OCI-LY7 (cell line): ENCODE measurements around the gene LHFPL6. TPM values are rescaled to one million over a fixed set of nuclear protein-coding genes. Genes with fewer than 3 reads are reported as not detected.

Experiments used
- BruUV-seq: library from RNA; stranded (reverse); fragments of 400-500 nt; replicated peaks from 2 replicates; lab custom pipeline; 2021; lab: Mats Ljungman, UMichigan
- CTCF ChIA-PET: fragments of 300-600 bp; sonication (Branson Sonifier 250); formaldehyde crosslinking; loops from one replicate; lab custom pipeline; 2022; ENCODE audit warnings: antibody characterized with exemption; ENCODE audit not compliant: unreplicated experiment; lab: Charles Lee
- POLR2A ChIA-PET: fragments of 300-600 bp; sonication (Branson Sonifier 250); formaldehyde crosslinking; loops from one replicate; lab custom pipeline; 2022; ENCODE audit warnings: antibody characterized with exemption; lab: Charles Lee
- DNase-seq: peaks from one replicate; pipeline ENCODE4 v3.0.0-alpha.2; 2015; ENCODE audit warnings: low spot score
- H2AFZ ChIP-seq: fragments of 200-600 bp; sonication (generic), shearing (Covaris generic); 2 replicates; pipeline ENCODE4 v1.6.1; 2014; ENCODE audit warnings: mild to moderate bottlenecking, antibody characterized with exemption, low read length, moderate library complexity
- H3K27ac ChIP-seq: fragments of 200-600 bp; sonication (generic); 2 replicates; pipeline ENCODE4 v1.5.1; 2014; ENCODE audit warnings: mixed run types, low read depth, mild to moderate bottlenecking, moderate library complexity, low read length, inconsistent platforms; ENCODE audit not compliant: poor library complexity, severe bottlenecking
- H3K36me3 ChIP-seq: fragments of 200-600 bp; sonication (generic); 2 replicates; pipeline ENCODE4 v1.6.1; 2014; ENCODE audit warnings: mild to moderate bottlenecking, antibody characterized with exemption, low read length, moderate library complexity, mixed read lengths; ENCODE audit not compliant: insufficient read depth
- H3K4me1 ChIP-seq: fragments of 200-600 bp; sonication (generic); 2 replicates; pipeline ENCODE4 v1.5.1; 2014; ENCODE audit warnings: mild to moderate bottlenecking, low read length; ENCODE audit not compliant: insufficient read depth, poor library complexity, severe bottlenecking
- H3K4me2 ChIP-seq: fragments of 200-600 bp; sonication (generic); 2 replicates; pipeline ENCODE4 v1.6.1; 2014; ENCODE audit warnings: mild to moderate bottlenecking, low read length
- H3K4me3 ChIP-seq: fragments of 200-600 bp; sonication (generic); 2 replicates; pipeline ENCODE4 v1.5.1; 2014; ENCODE audit warnings: mild to moderate bottlenecking, low read depth, low read length; ENCODE audit not compliant: poor library complexity, severe bottlenecking
- H3K79me2 ChIP-seq: fragments of 200-600 bp; sonication (generic); 2 replicates; pipeline ENCODE4 v1.6.1; 2016; ENCODE audit warnings: low read depth, mild to moderate bottlenecking, low read length, moderate library complexity, mixed read lengths; ENCODE audit not compliant: insufficient read depth
- H3K9me2 ChIP-seq: fragments of 200-600 bp; sonication (generic); 2 replicates; pipeline ENCODE4 v1.6.1; 2016; ENCODE audit warnings: mild to moderate bottlenecking, low read length, mixed read lengths; ENCODE audit not compliant: insufficient read depth
- H3K9me3 ChIP-seq: fragments of 200-600 bp; sonication (generic); 2 replicates; pipeline ENCODE4 v1.6.1; 2014; ENCODE audit warnings: mild to moderate bottlenecking, mixed run types, low read length, mixed read lengths
- H4K20me1 ChIP-seq: fragments of 200-600 bp; sonication (generic); 2 replicates; pipeline ENCODE4 v1.6.1; 2014; ENCODE audit warnings: mild to moderate bottlenecking, antibody characterized with exemption, low read length, moderate library complexity, mixed read lengths; ENCODE audit not compliant: insufficient read depth
- EZH2phosphoT487 ChIP-seq: fragments of 200-600 bp; sonication (generic); IDR thresholded peaks from 2 replicates; pipeline ENCODE4 v1.6.1; 2018; ENCODE audit warnings: low read depth, borderline replicate concordance, mild to moderate bottlenecking, mixed run types, antibody characterized with exemption, low read length, moderate library complexity, mixed read lengths
- intact Hi-C: fragments of 100-400 bp; cut with micrococcal nuclease; formaldehyde crosslinking; loops from one replicate; pipeline ENCODE4 v1.10.0; 2022; ENCODE audit not compliant: unreplicated experiment
- total RNA-seq, 2 experiments: library from RNA; depleted of rRNA in 1 of 2; stranded (reverse); fragments of >200 nt in 1 of 2; shearing (Covaris generic) in 1 of 2; gene quantifications; 2 replicates each; pipeline ENCODE4 v1.2.3, GENCODE V29; 2014 to 2022
- TF ChIP-seq, protein P1 (sequence below): fragments of 200-600 bp; sonication (generic); conservative IDR thresholded peaks from 2 replicates; pipeline ENCODE4 v1.5.1; 2014; ENCODE audit warnings: mild to moderate bottlenecking, antibody characterized with exemption, low read length, moderate library complexity, mixed read lengths

LHFPL6 gene
- total RNA-seq, 2 experiments from 2014 or later, result 15.1 to 27.7 TPM

DNA sequence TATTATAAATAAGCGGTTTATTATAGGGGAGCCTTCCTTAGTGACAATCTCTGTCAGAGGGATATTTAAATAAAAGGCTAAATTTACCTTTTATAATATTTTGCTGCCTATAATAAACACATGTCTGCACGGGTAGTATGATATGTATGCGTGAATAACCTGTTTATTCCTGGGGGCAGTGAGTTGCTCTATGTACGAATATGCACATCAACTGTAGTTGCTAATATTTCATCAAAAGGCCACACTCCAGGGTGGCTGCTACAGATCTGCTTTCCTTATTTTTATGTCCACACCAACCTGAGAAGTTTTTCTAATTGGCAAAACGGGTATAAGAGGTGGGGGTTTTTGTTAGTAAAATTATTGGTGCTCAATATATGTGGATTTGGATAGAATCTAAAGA is 192.0 kb downstream of the LHFPL6 start:
- no peak overlapping the region for H2AFZ ChIP-seq
- POLR2A ChIA-PET, result no interaction called here
- no peaks in the 10 kb centered on the region for H3K9me2 ChIP-seq
- no peak overlapping the region for H3K27ac ChIP-seq
- H3K4me1 ChIP-seq, result peaks cover 14% of the 10 kb centered on the region
- H3K9me3 ChIP-seq, result no peaks in the 10 kb centered on the region
- CTCF ChIA-PET, result no interaction called here
- no peaks in the 10 kb centered on the region for H3K79me2 ChIP-seq
- H4K20me1 ChIP-seq, result no peaks in the 10 kb centered on the region
- no peak overlapping the region for H3K4me3 ChIP-seq
- no peak for TF ChIP-seq EZH2phosphoT487
- TF ChIP-seq, protein P1, sequence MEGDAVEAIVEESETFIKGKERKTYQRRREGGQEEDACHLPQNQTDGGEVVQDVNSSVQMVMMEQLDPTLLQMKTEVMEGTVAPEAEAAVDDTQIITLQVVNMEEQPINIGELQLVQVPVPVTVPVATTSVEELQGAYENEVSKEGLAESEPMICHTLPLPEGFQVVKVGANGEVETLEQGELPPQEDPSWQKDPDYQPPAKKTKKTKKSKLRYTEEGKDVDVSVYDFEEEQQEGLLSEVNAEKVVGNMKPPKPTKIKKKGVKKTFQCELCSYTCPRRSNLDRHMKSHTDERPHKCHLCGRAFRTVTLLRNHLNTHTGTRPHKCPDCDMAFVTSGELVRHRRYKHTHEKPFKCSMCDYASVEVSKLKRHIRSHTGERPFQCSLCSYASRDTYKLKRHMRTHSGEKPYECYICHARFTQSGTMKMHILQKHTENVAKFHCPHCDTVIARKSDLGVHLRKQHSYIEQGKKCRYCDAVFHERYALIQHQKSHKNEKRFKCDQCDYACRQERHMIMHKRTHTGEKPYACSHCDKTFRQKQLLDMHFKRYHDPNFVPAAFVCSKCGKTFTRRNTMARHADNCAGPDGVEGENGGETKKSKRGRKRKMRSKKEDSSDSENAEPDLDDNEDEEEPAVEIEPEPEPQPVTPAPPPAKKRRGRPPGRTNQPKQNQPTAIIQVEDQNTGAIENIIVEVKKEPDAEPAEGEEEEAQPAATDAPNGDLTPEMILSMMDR, result no peak
- BruUV-seq, result no TSS peak
- intact Hi-C loops, result no loop called here
- H3K4me2 ChIP-seq, result no peak overlapping the region
- no peak for DNase-seq
- H3K36me3 ChIP-seq, result no peaks in the 10 kb centered on the region

DNA sequence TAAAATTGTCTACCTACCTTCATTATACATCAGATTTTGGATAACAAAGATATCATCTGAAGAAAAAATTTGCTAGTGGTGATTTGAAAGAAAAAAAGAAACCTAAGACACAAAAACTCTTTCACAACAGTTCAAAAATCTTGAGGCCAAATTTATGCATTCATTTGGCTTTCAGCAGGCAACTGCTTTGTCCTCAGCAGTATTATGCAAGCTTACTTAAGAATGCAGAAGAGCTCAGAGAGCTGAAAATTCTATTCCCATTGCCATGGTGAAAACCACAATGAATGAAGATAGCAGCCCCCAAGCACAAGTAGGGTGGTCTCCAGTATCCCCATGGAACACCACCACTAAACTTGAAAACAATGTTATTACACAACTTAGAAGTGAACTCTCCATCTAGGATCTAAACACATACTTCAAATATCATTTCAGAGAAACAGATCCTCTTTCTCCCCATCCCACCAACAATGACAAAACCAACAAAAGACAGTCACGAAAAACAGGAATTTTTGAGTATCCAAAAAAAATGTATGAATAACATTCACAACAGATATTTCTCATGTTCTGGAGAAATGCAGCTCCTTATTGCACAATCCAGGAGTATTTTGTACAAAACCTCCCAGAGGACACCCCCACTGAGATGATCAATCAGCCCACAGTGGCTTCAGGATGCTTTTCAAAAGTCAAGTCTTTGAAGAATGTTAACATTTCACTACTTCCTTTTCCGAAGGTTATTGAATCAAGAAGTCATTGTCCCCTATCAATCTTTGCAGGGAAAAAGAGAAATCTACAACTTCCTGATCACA is 192.7 kb downstream of the LHFPL6 start:
- H3K9me2 ChIP-seq, result no peaks in the 10 kb centered on the region
- no peak for DNase-seq
- no peaks in the 10 kb centered on the region for H3K36me3 ChIP-seq
- no peak overlapping the region for H2AFZ ChIP-seq
- BruUV-seq, result no TSS peak
- H3K27ac ChIP-seq, result no peak overlapping the region
- no peaks in the 10 kb centered on the region for H3K9me3 ChIP-seq
- intact Hi-C loops, result no loop called here
- TF ChIP-seq, protein P1, result no peak
- TF ChIP-seq EZH2phosphoT487, result no peak
- H3K4me1 ChIP-seq, result peaks cover 14% of the 10 kb centered on the region
- no peak overlapping the region for H3K4me2 ChIP-seq
- H3K79me2 ChIP-seq, result no peaks in the 10 kb centered on the region
- H4K20me1 ChIP-seq, result no peaks in the 10 kb centered on the region
- CTCF ChIA-PET, result no interaction called here
- no peak overlapping the region for H3K4me3 ChIP-seq
- POLR2A ChIA-PET, result interaction anchor here (0.8 kb wide), 1 partner anchor 69 kb away, joined by 3 read pairs; no protein-coding TSS in a partner anchor

DNA sequence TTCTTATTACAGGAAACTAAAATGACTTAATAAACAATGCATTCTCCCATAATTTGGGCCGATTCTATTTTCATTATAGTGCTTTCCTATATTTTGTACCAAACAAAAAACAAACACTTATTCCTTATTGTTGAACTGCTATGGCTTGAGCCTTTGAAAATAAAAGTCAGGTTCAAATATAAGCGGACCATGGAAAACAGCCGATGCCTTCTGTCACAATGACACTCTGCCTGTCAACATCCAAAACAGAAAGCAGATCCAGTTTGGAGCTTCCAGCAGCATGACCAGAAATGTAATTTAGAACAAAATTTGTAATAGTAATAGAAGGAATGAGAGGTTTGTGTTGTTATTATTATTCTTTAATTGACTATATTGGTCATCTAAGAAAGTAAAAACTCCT is 194.5 kb downstream of the LHFPL6 start:
- Histone ChIP-seq H2AFZ (no peak overlapping the region), H3K4me3 (no peak overlapping the region), H3K36me3 (no peaks in the 10 kb centered on the region), H4K20me1 (no peaks in the 10 kb centered on the region; the same call in 1 of the 2 replicates), H3K27ac (no peak overlapping the region), H3K4me1 (no peaks in the 10 kb centered on the region), H3K9me2 (no peaks in the 10 kb centered on the region), H3K4me2 (no peak overlapping the region), H3K9me3 (no peaks in the 10 kb centered on the region), H3K79me2 (no peaks in the 10 kb centered on the region)
- no TSS peak for BruUV-seq
- intact Hi-C loops, result no loop called here
- no peak for DNase-seq
- POLR2A ChIA-PET, result interaction anchor here (0.7 kb wide), 1 partner anchor 1977 kb away, joined by 3 read pairs; no protein-coding TSS in a partner anchor
- TF ChIP-seq, protein P1, result no peak
- TF ChIP-seq EZH2phosphoT487, result no peak
- CTCF ChIA-PET, result no interaction called here
